Frontal cortex (tissue), 4 donors: ENCODE measurements around the gene SLC9B1. TPM values are rescaled to one million over a fixed set of nuclear protein-coding genes. Genes with fewer than 3 reads are reported as not detected.

ENCODE experiments used
- DNase-seq, 2 donors: peaks; one replicate each; pipeline ENCODE4 v3.0.0; 2012; ENCODE audit warnings: low spot score in 2 of 2
- FAIRE-seq: peaks from 2 replicates; lab custom pipeline; 2012; peaks lifted over from hg19 to GRCh38; lab: Jason Lieb, UNC
- total RNA-seq: library from RNA; depleted of rRNA; stranded (reverse); fragments of >200 nt; gene quantifications from one replicate; pipeline ENCODE4 v1.2.3, GENCODE V29; 2014
- donor health status: control.
- donor health status: control.
- donor health status: control.

The SLC9B1 gene, protein sequence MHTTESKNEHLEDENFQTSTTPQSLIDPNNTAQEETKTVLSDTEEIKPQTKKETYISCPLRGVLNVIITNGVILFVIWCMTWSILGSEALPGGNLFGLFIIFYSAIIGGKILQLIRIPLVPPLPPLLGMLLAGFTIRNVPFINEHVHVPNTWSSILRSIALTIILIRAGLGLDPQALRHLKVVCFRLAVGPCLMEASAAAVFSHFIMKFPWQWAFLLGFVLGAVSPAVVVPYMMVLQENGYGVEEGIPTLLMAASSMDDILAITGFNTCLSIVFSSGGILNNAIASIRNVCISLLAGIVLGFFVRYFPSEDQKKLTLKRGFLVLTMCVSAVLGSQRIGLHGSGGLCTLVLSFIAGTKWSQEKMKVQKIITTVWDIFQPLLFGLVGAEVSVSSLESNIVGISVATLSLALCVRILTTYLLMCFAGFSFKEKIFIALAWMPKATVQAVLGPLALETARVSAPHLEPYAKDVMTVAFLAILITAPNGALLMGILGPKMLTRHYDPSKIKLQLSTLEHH
- 5.7 TPM for total RNA-seq

DNA sequence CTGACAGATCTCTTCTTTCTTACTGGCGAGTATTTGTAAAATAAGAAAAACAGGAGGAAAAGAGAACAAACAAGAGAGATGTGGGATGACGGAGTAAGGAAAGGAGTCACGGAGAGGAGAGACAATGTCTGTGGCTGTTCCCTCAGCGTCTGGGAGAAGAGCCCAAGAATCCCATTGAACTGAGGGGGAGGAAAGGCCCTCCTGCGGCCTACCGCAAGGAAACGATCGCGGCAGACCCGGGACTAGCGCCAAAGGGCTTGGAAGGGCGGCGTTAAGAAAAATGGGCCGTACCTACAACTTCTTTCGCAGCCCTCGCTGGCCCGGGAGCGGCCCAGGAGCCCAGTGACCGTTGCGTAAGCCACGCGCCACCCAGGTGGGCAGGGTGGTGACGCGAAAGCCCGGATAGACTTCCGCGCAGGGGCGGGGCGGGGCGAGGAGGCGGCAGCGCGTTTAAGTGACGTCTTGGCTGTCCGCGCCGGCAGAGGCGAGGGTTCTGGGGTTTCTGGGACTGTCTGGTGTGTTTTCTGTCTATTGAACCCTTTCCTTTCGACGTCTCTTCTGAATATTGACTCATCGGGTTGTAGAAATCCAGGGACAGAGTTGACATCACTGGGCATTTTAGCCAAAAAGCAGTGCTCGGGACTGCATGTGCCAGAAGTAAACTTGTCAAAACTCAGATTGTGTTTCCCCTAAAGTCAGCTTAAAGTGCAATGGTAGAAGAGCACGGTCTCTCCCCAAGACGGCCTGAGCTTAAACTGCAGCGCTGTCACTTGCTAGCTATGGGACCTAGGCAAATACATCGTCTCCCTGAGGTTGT, at the start of gene SLC9B1:
Gene SLC9B1, minus strand, starts transcription at position 398 of the 817 bp plus-strand sequence. CDS start 27,994 bp downstream, outside the sequence.
- peak; percentile 47 to 74 for DNase-seq
- no peak for FAIRE-seq

DNA sequence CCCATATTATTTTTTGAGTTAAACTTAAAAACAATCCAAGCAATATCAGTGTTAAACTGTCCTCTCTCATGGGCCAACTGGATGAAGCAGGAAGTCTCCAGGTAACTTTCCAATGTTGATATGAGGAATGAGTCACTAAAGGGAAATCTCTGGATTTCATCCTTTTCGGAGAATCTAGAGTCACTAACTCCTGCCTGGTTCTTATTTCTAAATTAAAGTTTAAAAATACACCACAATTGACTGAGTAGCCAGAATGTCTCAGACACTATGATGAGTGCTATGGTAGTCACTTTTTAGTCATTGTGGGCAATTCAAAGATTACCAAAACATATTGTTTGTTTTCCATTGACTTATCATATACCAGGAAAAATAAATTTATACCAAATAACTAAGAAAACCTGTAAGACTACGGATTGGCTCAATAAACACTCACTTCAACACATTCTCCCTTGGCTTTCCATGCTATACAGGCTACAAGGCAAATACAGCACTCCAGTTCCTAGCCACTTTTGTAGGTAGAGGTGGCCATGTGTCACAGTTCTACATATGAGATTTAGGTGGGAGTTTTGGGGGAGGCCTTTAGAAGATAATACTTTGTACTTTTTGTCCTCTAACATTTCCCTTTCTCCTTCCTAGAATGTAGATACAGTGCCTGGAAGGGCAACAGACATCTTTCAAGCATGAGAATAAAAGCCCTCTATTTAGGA, 48.5 kb upstream of the SLC9B1 start:
- DNase-seq: no peak
- no peak for FAIRE-seq

DNA sequence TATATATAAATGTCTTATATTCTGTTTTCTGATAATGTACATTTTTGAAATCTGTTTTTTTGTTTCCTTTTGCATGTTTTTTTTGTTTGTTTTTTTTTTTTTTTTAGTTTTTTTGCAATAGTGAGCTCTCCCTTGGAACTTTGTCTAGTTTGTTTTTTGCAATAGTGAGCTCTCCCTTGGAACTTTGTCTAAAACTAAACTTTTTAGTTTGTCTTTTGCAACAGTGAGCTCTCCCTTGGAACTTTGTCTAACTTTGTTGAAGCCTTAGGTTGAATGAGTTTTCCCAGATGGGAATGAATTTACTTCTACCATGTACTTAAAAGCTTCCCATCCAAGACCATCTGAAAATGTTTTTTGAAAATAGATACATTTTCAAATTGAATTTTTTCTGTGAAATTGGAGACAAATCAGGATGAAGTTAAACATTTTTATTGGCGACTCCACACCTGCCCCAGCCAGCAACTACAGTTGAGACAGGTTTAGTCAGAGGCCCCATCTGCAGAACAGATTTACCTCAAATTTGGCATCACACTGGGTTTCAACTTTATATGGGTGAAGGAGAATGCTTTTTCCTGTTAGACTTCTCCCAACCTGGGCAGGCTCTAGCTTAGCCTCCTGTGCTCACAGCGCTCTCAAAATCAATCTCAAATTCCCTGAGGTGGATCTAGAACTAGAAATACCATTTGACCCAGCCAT, 41.1 kb upstream of the SLC9B1 start:
- peak; percentile 85 for FAIRE-seq
- no peak for DNase-seq

DNA sequence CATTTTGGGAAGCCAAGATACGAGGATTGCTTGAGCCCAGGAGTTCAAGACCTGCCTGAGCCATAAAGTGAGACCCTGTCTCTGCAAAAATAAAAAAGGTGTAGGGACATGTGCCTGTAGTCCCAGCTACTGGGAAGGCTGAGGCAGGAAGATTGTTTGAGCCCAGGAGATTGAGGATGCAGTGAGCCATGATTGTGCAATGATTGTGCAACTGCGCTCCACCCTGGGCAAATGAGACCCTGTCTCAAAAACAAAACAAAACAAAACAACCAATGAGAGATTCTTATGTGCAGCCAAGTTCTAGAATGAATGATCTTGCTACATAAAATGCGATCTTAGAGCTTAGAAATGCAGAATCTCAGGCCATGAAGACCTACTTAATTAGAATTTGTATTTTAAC, 34.5 kb upstream of the SLC9B1 start:
- FAIRE-seq: no peak
- DNase-seq: no peak

DNA sequence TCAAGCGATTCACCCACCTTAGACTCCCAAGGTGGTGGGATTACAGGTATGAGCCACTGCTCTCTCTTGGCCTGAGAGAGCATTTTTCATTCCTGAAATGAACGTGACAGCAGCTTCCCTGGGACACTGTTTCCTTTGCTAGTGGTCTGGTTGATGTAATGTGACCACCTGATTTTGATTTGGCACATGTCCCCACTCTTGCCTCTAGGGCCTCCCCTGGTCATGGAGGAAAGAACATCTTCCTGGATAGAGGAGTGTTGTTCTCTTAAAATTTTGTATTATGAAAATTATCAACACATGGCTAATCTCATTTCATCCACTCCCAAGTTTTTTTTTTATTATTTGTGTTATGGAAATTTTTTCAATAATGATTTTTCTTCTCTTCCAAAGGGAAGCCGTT, 33.3 kb upstream of the SLC9B1 start:
- no peak for DNase-seq
- FAIRE-seq: no peak

DNA sequence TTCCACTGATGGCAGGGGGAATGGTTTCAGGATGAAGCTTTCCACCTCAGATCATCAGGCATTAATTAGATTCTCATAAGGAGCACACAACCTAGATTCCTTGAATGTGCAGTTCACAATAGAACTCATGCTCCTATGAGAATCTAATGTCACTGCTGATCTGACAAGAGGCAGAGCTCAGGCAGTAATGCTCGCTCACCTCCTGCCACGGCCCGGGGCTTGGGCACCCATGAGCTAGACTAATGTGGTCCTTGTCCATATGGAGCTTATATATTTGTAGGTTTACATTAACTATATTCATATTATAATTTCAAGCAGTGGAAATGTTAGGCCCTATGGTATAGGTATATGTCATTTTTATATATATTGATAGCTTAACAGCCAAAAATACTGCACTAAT, 32.6 kb upstream of the SLC9B1 start:
- DNase-seq: no peak
- no peak for FAIRE-seq

DNA sequence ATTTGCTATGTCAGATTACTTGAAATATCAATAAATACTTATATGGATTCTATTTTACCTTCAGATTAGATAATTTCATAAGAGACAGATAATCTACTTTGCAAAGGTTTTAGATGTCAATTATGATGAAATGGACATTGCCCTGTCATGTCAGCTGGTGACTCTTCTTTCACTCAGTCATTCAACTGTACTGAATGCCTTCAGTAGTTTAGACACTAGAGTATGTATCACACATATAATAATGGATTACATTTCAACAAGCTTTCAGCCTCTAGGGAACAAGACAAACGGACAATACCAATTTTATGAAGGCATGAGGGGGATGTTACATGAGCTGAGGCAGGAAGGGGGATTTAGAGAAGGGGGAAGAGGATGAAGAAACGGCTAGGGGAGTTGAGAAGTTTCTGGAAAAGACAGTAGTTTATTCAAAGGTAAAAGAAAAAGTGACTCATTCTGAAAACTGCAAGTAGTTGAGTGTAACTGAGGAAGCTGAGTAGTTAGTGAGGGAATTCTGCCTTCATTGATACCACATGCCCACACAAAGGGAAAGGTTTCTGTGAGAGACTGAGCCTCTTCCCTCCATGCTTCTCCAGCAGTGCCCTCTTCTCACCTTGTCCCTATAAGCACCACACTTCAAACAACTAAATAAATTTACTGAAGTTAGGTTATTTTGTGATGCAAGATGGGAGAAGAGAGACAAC, 31.4 kb upstream of the SLC9B1 start:
- DNase-seq (no peak), FAIRE-seq (no peak)

DNA sequence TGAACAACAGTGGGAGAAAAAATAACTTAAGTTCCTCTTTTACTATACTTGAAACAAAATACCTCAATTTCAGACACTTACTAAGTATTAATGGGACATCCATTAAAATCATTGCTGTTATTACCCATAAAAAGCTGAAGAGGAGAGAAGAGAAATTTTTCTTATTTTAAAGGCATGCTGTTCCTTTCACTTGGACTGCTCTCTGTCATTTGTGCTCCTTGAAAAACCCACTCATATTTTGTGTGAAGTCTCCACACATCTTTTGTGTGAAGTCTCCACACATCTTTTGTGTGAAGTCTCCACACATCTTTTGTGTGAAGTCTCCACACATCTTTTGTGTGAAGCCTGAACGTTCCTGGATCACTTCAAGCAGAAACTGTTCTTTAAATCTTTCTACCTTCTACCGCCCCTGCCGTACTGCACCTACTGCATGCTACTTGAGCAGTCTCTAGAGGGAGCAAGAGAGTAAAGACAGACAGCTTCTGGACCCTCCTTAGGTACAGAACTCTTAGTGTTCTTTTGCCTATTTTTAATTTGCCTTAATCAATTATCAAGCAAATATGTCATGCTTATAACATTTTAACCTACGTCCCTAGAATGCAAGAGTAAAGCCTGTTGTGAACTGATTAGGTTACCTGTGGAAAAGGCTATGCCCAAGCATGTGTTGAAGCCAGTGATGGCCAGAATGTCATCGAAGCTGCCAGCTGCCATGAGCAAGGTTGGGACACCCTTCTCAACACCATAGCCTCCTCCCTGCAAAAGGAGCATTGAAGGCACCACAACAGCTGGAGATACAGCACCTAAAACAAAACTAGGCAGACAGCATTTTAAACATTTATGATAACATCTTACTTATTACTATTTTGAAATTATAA, 27.1 kb upstream of the SLC9B1 start:
- peak in 1 of 2 donors; percentile 9 for DNase-seq
- no peak for FAIRE-seq

DNA sequence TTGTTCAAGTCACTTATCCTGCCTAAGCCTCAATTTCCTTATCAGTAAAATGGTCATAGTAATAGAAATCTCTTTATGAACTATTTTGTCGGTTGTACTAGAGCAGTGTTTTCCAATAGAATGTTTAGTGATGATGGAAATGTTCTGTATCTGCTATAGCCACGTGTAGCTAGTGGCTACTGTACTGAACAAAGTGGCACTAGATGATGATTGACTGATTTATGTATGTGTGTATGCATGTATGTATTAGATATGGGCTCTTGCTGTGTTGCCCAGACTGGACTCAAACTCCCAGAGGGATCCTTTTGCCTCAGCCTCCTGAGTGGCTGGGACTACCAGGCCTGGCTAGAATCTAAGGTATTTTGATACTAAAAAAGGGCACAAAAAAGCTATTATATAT, 24.7 kb upstream of the SLC9B1 start:
- DNase-seq: no peak
- no peak for FAIRE-seq

DNA sequence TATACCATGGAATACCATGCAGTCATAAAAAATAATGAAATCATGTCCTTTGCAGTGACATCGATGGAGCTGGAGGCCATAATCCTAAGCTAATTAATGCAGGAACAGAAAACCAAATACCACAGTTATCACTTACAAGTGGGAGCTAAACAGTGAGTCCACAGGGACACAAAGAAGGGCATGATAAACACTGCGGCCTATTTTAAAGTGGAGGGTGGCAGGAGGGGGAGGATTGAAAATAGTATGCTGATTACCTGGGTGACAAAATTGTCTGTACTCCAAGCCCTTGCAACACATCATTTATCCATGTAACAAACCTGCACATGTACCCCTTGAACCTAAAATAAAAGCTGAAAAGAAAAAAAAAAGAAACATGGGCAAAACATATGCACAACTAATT, 16.7 kb upstream of the SLC9B1 start:
- FAIRE-seq: no peak

DNA sequence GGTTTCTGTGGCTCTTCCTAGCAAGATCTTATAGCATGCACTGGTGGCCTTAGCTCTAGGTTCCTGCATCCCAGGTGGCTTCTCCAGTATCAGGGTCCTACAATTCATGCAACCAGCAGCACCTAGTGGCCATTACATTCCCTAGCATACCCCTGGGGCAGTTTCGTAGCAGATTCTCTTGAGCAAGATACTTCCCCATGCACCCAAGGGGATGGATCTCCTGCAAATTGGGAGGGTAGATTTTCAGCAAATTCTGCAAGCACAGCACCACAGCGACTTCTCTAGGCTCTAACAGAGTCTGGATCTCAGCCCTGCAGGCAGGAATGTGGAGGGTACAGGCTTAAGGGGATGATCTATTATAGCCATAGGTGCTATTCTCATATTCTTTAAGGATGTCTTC, 13.1 kb upstream of the SLC9B1 start:
- DNase-seq (no peak), FAIRE-seq (no peak)

More for the DNA sequence above, 16.7 kb upstream of the SLC9B1 start:
- no peak for DNase-seq

DNA sequence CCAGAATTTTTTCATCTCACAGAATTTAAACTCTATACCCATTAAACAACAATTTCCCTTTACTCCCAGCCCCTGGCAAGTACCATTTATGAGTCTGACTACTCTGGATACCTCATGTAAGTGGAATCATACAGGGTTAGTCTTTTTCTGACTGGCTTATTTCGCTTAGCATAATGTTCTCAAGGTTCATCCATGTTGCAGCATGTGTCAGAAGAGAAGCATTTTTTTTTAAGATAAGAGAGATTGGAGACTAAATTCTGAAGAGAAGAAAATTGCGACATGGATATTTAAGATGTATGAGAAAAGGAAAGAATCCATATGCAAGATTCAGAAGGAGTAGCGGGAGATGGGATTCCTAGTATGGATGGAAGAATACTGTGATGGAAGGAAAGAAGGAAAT, 11.3 kb upstream of the SLC9B1 start:
- FAIRE-seq (no peak), DNase-seq (no peak)

DNA sequence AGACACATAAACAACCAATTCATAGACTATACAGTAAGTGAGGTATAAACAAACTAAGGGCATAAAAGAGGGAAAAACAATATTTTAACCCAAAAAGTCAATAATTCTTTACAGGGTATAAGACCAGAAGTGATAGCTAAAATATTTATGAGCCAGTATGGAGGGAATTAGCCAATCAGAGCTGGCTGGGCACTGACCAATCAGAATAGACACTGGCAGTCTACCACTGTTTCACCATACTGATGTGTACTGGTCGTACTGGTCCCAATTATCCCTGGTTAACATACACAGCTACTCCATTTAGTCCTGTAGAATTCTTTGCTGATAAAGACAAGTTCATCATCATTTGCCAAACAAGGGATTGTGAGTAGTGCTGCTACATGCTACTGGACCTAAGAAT, 9.8 kb upstream of the SLC9B1 start:
- FAIRE-seq (no peak), DNase-seq (no peak)

DNA sequence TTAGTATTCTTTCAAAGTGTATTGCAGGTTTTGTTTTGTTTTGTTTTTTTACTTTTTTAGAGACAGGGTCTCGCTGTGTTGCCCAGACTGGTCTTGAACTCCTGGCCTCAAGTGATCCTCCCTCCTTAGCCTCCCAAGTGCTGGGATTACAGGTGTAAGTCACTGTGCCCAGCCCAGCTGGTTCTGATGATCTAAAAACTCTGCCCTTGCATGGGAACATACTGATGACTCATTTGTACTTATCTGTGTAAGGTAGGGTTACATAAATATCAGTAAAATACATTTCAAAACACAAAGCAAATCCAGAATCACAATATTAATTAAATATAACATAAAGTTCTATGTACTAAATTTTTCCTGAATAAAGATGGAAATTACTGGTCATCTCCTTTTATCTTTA, 7.4 kb upstream of the SLC9B1 start:
- DNase-seq (no peak), FAIRE-seq (peak; percentile 64)

DNA sequence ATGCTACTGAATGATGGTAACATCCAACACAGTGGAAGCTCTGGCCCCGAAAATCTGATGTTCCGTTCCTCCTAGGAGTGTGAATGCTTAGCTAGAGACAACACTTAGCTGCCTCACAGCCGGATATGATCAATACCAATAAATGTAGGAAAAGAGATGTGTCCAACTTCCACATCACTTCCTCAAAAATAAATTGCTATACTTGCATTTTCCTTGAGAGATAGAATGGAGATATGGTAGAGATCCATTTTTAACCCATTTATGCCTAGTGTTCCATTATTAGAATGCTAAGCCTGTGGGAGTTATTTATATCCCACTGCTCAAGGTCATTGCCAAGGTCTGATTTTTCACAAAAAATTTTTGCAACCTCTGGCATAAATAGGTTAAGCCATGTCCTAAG, 5.5 kb upstream of the SLC9B1 start:
- DNase-seq: no peak
- no peak for FAIRE-seq

DNA sequence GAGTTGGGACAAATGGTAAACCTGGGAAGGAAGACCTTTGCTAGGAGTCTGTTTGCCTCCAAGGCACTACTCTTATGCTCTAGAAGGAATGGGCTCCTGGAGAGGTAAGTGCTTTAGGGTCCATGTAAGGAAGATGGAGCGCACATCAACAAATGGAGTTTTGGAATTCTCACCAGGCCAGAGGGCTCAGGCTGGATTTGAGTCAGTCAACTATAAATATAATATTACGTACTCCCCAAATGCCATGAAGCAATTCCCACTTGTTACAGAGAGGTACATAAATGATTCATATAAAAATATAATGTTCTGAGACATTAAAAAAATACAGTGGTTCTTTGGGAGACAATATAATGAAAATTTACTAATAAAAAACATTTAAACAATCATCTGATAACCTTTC, 1.6 kb upstream of the SLC9B1 start:
- FAIRE-seq (peak; percentile 55), DNase-seq (no peak)

DNA sequence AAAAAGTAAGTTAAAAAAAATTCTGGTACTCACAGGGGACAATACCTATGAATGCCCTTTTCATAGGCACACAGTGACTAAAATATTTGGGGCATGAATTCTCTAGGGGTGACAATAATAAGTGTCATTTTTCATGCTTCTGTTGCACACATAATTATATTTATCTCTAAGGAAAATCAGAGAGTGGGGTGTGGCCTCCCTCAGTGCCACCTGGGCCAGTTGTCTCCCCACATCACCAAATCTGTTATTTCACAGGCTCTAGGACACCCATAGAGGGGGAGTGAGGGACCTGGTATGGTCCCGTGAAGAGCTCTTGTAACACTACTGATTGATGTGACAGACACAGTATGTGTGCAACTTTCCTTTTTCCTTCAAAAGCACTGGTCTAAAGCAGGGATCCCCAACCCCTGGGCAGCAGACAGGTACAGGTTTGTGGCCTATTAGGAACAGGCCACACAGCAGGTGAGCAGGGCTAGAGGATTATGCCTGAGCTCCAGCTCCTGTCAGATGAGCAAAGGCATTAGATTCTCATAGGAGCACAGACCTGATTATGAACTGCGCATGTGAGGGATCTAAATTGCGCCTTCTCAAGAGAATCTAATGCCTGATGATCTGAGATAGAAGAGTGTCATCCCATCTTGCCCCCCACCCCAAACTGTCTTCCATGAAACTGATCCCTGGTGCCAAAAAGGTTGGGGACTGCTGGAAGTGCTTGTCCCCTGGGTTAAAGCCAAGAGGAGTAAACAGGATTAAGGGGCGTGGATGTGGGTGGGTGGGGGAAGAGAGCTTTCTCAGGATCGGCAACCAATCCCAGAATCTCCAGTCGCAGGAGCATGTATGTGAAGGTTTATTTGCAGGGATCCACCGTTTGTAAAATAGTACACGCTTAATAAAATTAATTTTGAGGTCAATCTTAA, 856 bp downstream of the SLC9B1 start:
- no peak for FAIRE-seq
- DNase-seq: peak in 1 of 2 donors; percentile 3
